OCI-LY3 (cell line): ENCODE measurements around the gene ABCG5.

Experiments
- H2AFZ ChIP-seq: fragments of 200-600, 300-600 bp; shearing (Covaris generic); 2 replicates; pipeline ENCODE4 v1.6.0; 2014; ENCODE audit warnings: antibody characterized with exemption, low read depth, low read length
- H3K27ac ChIP-seq: fragments of 200-600, 300-600 bp; sonication (generic); 2 replicates; pipeline ENCODE4 v1.5.1; 2014; ENCODE audit warnings: mild to moderate bottlenecking, low read length, moderate library complexity, mixed read lengths
- H3K27me3 ChIP-seq: fragments of 200-600, 300-600 bp; sonication (generic); 2 replicates; pipeline ENCODE4 v1.6.1; 2014; ENCODE audit warnings: low read depth, low read length, mixed read lengths
- H3K36me3 ChIP-seq: fragments of 200-600, 300-600 bp; sonication (generic); replicated peaks from 2 replicates; pipeline ENCODE3; 2014; ENCODE audit warnings: low read depth, low read length, mixed read lengths
- H3K4me1 ChIP-seq: fragments of 300-600, 200-600 bp; sonication (generic); 2 replicates; pipeline ENCODE4 v1.6.1; 2014; ENCODE audit warnings: low read length, mixed read lengths
- H3K4me2 ChIP-seq: fragments of 200-600, 300-600 bp; sonication (generic); 2 replicates; pipeline ENCODE4 v1.6.1; 2014; ENCODE audit warnings: low read length, mixed read lengths
- H3K4me3 ChIP-seq: fragments of 300-600, 200-600 bp; sonication (generic); 2 replicates; pipeline ENCODE4 v1.5.1; 2014; ENCODE audit warnings: antibody characterized with exemption, mild to moderate bottlenecking, low read length, moderate library complexity
- H3K79me2 ChIP-seq: fragments of 300-600, 200-600 bp; shearing (Covaris generic); 2 replicates; pipeline ENCODE4 v1.6.1; 2014; ENCODE audit warnings: mild to moderate bottlenecking, low read length, mixed read lengths
- H3K9ac ChIP-seq: fragments of 300-600, 200-600 bp; shearing (Covaris generic); 2 replicates; pipeline ENCODE4 v1.6.0; 2014; ENCODE audit warnings: mild to moderate bottlenecking, low read length, moderate library complexity
- H3K9me3 ChIP-seq: fragments of 200-600, 300-600 bp; shearing (Covaris generic); 2 replicates; pipeline ENCODE4 v1.6.1; 2014; ENCODE audit warnings: low read length, mixed read lengths; ENCODE audit not compliant: insufficient read depth
- H4K20me1 ChIP-seq: fragments of 200-600, 300-600 bp; sonication (generic); 2 replicates; pipeline ENCODE4 v1.6.1; 2016; ENCODE audit warnings: low read length, mixed read lengths; ENCODE audit not compliant: insufficient read depth
- EZH2phosphoT487 ChIP-seq: fragments of 200-600 bp; shearing (Covaris generic); IDR thresholded peaks from 2 replicates; pipeline ENCODE4 v1.6.1; 2018; ENCODE audit warnings: antibody characterized with exemption, mixed run types, low read depth
- TF ChIP-seq, protein P1 (sequence below): fragments of 200-600, 300-600 bp; sonication (generic); IDR thresholded peaks from 2 replicates; pipeline ENCODE4 v1.5.1; 2014; ENCODE audit warnings: antibody characterized with exemption, low read length, low read depth

Gene ABCG5

GRCh38 chr2:43841949-43842865 is 3.6 kb upstream of the ABCG5 start:
- H4K20me1 ChIP-seq: no peaks in the 10 kb centered on the region
- no peak overlapping the region for H3K4me3 ChIP-seq
- no peaks in the 10 kb centered on the region for H3K4me1 ChIP-seq
- TF ChIP-seq, protein P1, sequence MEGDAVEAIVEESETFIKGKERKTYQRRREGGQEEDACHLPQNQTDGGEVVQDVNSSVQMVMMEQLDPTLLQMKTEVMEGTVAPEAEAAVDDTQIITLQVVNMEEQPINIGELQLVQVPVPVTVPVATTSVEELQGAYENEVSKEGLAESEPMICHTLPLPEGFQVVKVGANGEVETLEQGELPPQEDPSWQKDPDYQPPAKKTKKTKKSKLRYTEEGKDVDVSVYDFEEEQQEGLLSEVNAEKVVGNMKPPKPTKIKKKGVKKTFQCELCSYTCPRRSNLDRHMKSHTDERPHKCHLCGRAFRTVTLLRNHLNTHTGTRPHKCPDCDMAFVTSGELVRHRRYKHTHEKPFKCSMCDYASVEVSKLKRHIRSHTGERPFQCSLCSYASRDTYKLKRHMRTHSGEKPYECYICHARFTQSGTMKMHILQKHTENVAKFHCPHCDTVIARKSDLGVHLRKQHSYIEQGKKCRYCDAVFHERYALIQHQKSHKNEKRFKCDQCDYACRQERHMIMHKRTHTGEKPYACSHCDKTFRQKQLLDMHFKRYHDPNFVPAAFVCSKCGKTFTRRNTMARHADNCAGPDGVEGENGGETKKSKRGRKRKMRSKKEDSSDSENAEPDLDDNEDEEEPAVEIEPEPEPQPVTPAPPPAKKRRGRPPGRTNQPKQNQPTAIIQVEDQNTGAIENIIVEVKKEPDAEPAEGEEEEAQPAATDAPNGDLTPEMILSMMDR: no peak
- TF ChIP-seq EZH2phosphoT487: no peak
- H3K36me3 ChIP-seq: no peaks in the 10 kb centered on the region
- H3K27me3 ChIP-seq: no peaks in the 10 kb centered on the region
- no peak overlapping the region for H3K9ac ChIP-seq
- H3K9me3 ChIP-seq: no peaks in the 10 kb centered on the region
- no peaks in the 10 kb centered on the region for H3K79me2 ChIP-seq
- no peak overlapping the region for H2AFZ ChIP-seq
- H3K27ac ChIP-seq: no peak overlapping the region
- no peak overlapping the region for H3K4me2 ChIP-seq

DNA sequence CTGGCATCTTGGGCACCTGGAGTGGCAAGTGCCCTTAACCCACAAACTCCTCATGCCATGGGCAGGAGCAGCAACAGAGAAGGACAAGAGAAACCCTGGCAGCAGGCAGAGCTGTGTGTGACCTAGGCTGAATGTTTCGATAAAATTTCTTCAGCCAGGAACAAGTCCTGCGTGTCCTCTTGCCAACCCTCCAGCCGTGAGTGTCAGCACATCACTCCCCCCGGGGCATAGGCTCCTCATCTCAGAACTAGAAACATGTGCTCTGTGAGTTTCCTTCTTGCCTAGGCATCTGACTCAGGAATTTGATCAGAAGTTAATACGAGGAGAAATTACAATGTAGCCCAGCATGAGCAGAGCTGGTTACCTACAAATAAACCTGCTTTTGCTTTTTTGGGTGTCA is 2.3 kb upstream of the ABCG5 start:
- H3K4me2 ChIP-seq: no peak overlapping the region
- no peak overlapping the region for H3K9ac ChIP-seq
- H3K27me3 ChIP-seq: no peaks in the 10 kb centered on the region
- no peak overlapping the region for H2AFZ ChIP-seq
- H3K79me2 ChIP-seq: no peaks in the 10 kb centered on the region
- no peak overlapping the region for H3K4me3 ChIP-seq
- H3K27ac ChIP-seq: no peak overlapping the region
- H3K4me1 ChIP-seq: no peaks in the 10 kb centered on the region
- TF ChIP-seq, protein P1: no peak
- TF ChIP-seq EZH2phosphoT487: no peak
- H3K36me3 ChIP-seq: no peaks in the 10 kb centered on the region
- no peaks in the 10 kb centered on the region for H4K20me1 ChIP-seq
- H3K9me3 ChIP-seq: no peaks in the 10 kb centered on the region

DNA sequence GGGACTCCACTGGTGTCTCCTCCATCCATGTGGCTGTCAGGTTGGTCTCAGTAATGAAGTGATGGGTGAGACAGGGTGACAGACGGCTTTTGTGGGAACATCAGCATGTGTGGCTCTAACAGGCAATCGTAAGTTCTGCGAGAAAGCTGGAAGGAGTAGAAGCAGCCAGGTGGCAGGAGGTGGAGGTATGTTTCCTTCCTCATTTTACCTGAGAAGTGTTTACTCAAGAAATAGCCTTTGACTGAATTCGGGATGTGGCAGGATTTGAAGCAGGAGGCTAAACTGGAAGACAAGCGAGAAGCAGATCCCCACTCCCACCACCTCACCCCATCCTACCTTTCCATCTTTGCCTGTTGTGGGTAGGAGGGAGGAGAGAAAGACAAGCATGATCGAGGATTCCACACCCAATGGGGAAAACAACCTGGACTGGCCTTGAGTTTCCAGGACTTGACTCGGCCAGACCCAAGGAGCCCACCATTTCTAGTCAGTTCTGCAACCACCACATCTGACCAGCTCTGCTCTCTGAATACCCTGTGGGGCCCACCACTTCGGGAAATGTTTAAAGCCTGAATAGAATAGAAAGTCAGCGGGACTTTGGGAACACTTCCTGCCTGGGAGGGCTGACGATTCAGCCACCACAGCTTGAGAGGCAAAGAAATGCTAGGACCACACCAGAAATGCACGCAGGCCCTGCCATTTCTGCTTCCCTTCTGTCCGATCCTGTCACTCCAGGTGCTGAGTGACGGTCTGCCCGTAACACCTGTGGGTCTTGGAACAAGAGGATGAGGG is 1.3 kb upstream of the ABCG5 start:
- TF ChIP-seq, protein P1: no peak
- no peak for TF ChIP-seq EZH2phosphoT487
- no peaks in the 10 kb centered on the region for H3K79me2 ChIP-seq
- H3K9me3 ChIP-seq: no peaks in the 10 kb centered on the region
- H2AFZ ChIP-seq: no peak overlapping the region
- H3K4me2 ChIP-seq: no peak overlapping the region
- no peaks in the 10 kb centered on the region for H4K20me1 ChIP-seq
- H3K36me3 ChIP-seq: no peaks in the 10 kb centered on the region
- H3K27ac ChIP-seq: no peak overlapping the region
- no peaks in the 10 kb centered on the region for H3K27me3 ChIP-seq
- no peak overlapping the region for H3K9ac ChIP-seq
- H3K4me1 ChIP-seq: no peaks in the 10 kb centered on the region
- no peak overlapping the region for H3K4me3 ChIP-seq
